CD4-positive, alpha-beta T cell (primary cell): Measurements from ENCODE around the gene TSPAN9. TPM values are rescaled to one million over a fixed set of nuclear protein-coding genes. Genes with fewer than 3 reads are reported as not detected.

ENCODE experiments used
- ATAC-seq: fragments of 200-7000 bp; cut with Tn5 transposase; one replicate; pipeline ENCODE4 v1.10.0; 2022; ENCODE audit warnings: mild to moderate bottlenecking; ENCODE audit not compliant: poor library complexity
- CTCF ChIA-PET: fragments of 350-600 bp; sonication (Branson Sonifier 250); formaldehyde crosslinking; loops from one replicate; lab custom pipeline; 2021; ENCODE audit warnings: antibody characterized with exemption, inconsistent platforms; lab: Charles Lee
- POLR2A ChIA-PET: fragments of 350-600 bp; sonication (Branson Sonifier 250); formaldehyde crosslinking; loops from one replicate; lab custom pipeline; 2021; ENCODE audit warnings: antibody characterized with exemption, inconsistent platforms; lab: Charles Lee
- DNase-seq, 14 experiments: peaks; one replicate each; pipeline ENCODE4 v3.0.0-alpha.2; 2013 to 2020; ENCODE audit warnings: mixed read lengths in 2 of 14
- H3K27ac ChIP-seq, 2 donors: one replicate each; pipeline versions ENCODE4 v1.5.1 to v1.7.0; 2013; ENCODE audit warnings: low read length in 2 of 2, low read depth in 1 of 2, mild to moderate bottlenecking in 1 of 2
- H3K27me3 ChIP-seq, 2 experiments: 1 replicate in 1 of 2; 2 replicates in 1 of 2; pipeline versions ENCODE4 v1.6.1 to v1.7.0; 2013; ENCODE audit warnings: low read length in 2 of 2, control low read depth in 1 of 2, mild to moderate bottlenecking in 1 of 2, moderate library complexity in 1 of 2; ENCODE audit not compliant: insufficient read depth in 2 of 2, control insufficient read depth in 1 of 2
- H3K36me3 ChIP-seq: one replicate; pipeline ENCODE4 v1.6.1; 2013; ENCODE audit warnings: low read length, control low read depth; ENCODE audit not compliant: insufficient read depth
- H3K4me1 ChIP-seq: one replicate; pipeline ENCODE4 v1.6.1; 2013; ENCODE audit warnings: low read length, control low read depth; ENCODE audit not compliant: insufficient read depth
- H3K4me3 ChIP-seq: one replicate; pipeline ENCODE4 v1.5.1; 2013; ENCODE audit warnings: mild to moderate bottlenecking, low read length, moderate library complexity
- H3K9me3 ChIP-seq, 2 experiments: 1 replicate in 1 of 2; 2 replicates in 1 of 2; pipeline versions ENCODE4 v1.6.1 to v1.7.0; 2013; ENCODE audit warnings: low read length in 2 of 2, mild to moderate bottlenecking in 2 of 2, control low read depth in 1 of 2, moderate library complexity in 1 of 2; ENCODE audit not compliant: control insufficient read depth in 1 of 2, insufficient read depth in 1 of 2
- H3K27ac Mint-ChIP-seq: one replicate; pipeline ENCODE4 v1.8.0; 2020; ENCODE audit warnings: mixed read lengths
- H3K27me3 Mint-ChIP-seq: one replicate; pipeline ENCODE4 v1.8.0; 2021; ENCODE audit warnings: mixed read lengths
- H3K36me3 Mint-ChIP-seq: one replicate; pipeline ENCODE4 v1.8.0; 2021; ENCODE audit warnings: low read depth, mixed read lengths
- H3K4me1 Mint-ChIP-seq: one replicate; pipeline ENCODE4 v1.8.0; 2021; ENCODE audit warnings: low read depth, mixed read lengths
- H3K4me3 Mint-ChIP-seq: one replicate; pipeline ENCODE4 v1.8.0; 2020; ENCODE audit warnings: mild to moderate bottlenecking, mixed read lengths
- H3K9me3 Mint-ChIP-seq: one replicate; pipeline ENCODE4 v1.8.0; 2020; ENCODE audit warnings: mixed read lengths
- CTCF ChIP-seq: fragments of 200-600 bp; IDR thresholded peaks from one replicate; pipeline ENCODE4 v1.8.0; 2022; ENCODE audit warnings: antibody characterized with exemption, mild to moderate bottlenecking
- intact Hi-C, 2 experiments: fragments of 100-400 bp; cut with DNase I in 1 of 2; cut with micrococcal nuclease in 1 of 2; formaldehyde crosslinking; loops; one replicate each; pipeline versions ENCODE4 v1.15.1 to v1.9.0; 2023 to 2025; cut with DNase I, micrococcal nuclease
- total RNA-seq, 174 experiments: library from RNA in 2 of 174; stranded (reverse) in 2 of 174; gene quantifications; one replicate each; pipeline ENCODE4 v1.2.3 and lab custom pipeline; 2021 to 2026

The TSPAN9 gene
- total RNA-seq, 2 experiments from 2014 or later = 0.82 to 1.3 TPM

GRCh38 chr12:3261782-3262359, 184.7 kb downstream of the TSPAN9 start:
- Histone ChIP-seq H3K4me1 (no peaks in the 10 kb centered on the region), H3K27ac (no peak overlapping the region), H3K27me3 (no peaks in the 10 kb centered on the region), H3K9me3 (no peaks in the 10 kb centered on the region), H3K4me3 (no peak overlapping the region), H3K36me3 (no peaks in the 10 kb centered on the region)
- no peak for TF ChIP-seq CTCF
- H3K36me3 Mint-ChIP-seq = no peaks in the 10 kb centered on the region
- no peaks in the 10 kb centered on the region for H3K27me3 Mint-ChIP-seq
- ATAC-seq (no peak), DNase-seq (no peak)
- no peak overlapping the region for H3K27ac Mint-ChIP-seq
- CTCF ChIA-PET = no interaction called here
- H3K9me3 Mint-ChIP-seq = no peaks in the 10 kb centered on the region
- intact Hi-C loops = no loop called here
- no peak overlapping the region for H3K4me3 Mint-ChIP-seq
- no peaks in the 10 kb centered on the region for H3K4me1 Mint-ChIP-seq
- POLR2A ChIA-PET = no interaction called here

- ATAC-seq (no peak), DNase-seq (no peak)
- no peaks in the 10 kb centered on the region for H3K4me1 ChIP-seq
- H3K9me3 ChIP-seq = no peaks in the 10 kb centered on the region
- ChIA-PET POLR2A (no interaction called here), CTCF (no interaction called here)
- TF ChIP-seq CTCF = no peak
- intact Hi-C loops = no loop called here
- H3K9me3 Mint-ChIP-seq = no peaks in the 10 kb centered on the region
- no peaks in the 10 kb centered on the region for H3K27me3 ChIP-seq
- no peak overlapping the region for H3K4me3 Mint-ChIP-seq
- H3K36me3 ChIP-seq = no peaks in the 10 kb centered on the region
- no peaks in the 10 kb centered on the region for H3K36me3 Mint-ChIP-seq
- no peaks in the 10 kb centered on the region for H3K27me3 Mint-ChIP-seq
- no peak overlapping the region for H3K27ac Mint-ChIP-seq
- no peak overlapping the region for H3K27ac ChIP-seq
- no peak overlapping the region for H3K4me3 ChIP-seq
- no peaks in the 10 kb centered on the region for H3K4me1 Mint-ChIP-seq
These were observed 185.3 kb downstream of the TSPAN9 start for GRCh38 chr12:3262470-3262869.

GRCh38 chr12:3263282-3263681, 186.1 kb downstream of the TSPAN9 start:
- Histone ChIP-seq H3K4me3 (no peak overlapping the region), H3K36me3 (no peaks in the 10 kb centered on the region), H3K27me3 (no peaks in the 10 kb centered on the region), H3K27ac (no peak overlapping the region), H3K9me3 (no peaks in the 10 kb centered on the region), H3K4me1 (no peaks in the 10 kb centered on the region)
- ChIA-PET CTCF (no interaction called here), POLR2A (no interaction called here)
- no peak overlapping the region for H3K4me3 Mint-ChIP-seq
- no peaks in the 10 kb centered on the region for H3K4me1 Mint-ChIP-seq
- intact Hi-C loops = no loop called here
- H3K27me3 Mint-ChIP-seq = no peaks in the 10 kb centered on the region
- DNase-seq (no peak), ATAC-seq (no peak)
- no peak overlapping the region for H3K27ac Mint-ChIP-seq
- TF ChIP-seq CTCF = no peak
- no peaks in the 10 kb centered on the region for H3K9me3 Mint-ChIP-seq
- no peaks in the 10 kb centered on the region for H3K36me3 Mint-ChIP-seq
